ENCODE results near the gene OTOP2.

- no peak for TF ChIP-seq CTCF (IDR thresholded peaks at IDR 0.05)
- TF ChIP-seq POLR2A (IDR thresholded peaks at IDR 0.05) = no peak
- TF ChIP-seq POLR2AphosphoS5 (IDR thresholded peaks at IDR 0.05) = no peak
- TF ChIP-seq EP300 (IDR thresholded peaks at IDR 0.05) = no peak
Measured at GRCh38 chr17:74946641-74947040, 22.6 kb downstream of the OTOP2 start.
